ENCODE results near the gene PRKD2. TPM values are rescaled to one million over a fixed set of nuclear protein-coding genes. Genes with fewer than 3 reads are reported as not detected.

The PRKD2 gene
- total and polyA plus RNA-seq, 2 of the 8 experiments (the other 6 are each of a cell fraction or from before 2014, with no cell fraction given), result 24.4 to 63.8 TPM

- peaks cover 0 to 3% (median 0%) of the 10 kb centered on the region in 4 experiments; a peak in 4 of 7 replicates for H3K4me1 ChIP-seq (replicated peaks in 1 of 4; ENCODE audit: control insufficient read depth in 3 of 4, insufficient read depth in 4 of 4, low read length in 3 of 4)
- DNase-seq (ENCODE audit: low read depth in 1 of 2, low spot score in 2 of 2), result no peak
- H2BK5ac ChIP-seq (ENCODE audit: low read depth, low read length), result no peak overlapping the region
- H2BK120ac ChIP-seq (replicated peaks; ENCODE audit: low read depth, low read length), result no peak overlapping the region
- H3K18ac ChIP-seq (ENCODE audit: extremely low read depth, low read length), result no peak overlapping the region
- ChIA-PET CTCF (ENCODE audit: partially characterized antibody) (interaction anchor here (1.0 to 15.8 kb wide), 5 partner anchors 14 to 43 kb away, joined by 4 to 188 read pairs (median 46); no protein-coding TSS in a partner anchor), POLR2A (ENCODE audit: partially characterized antibody) (interaction anchor here (1.1 to 3.3 kb wide), 2 partner anchors 11 to 16 kb away, joined by 3 to 12 read pairs; partner anchors contain the start of gene PRKD2)
- WGBS, 2 experiments (ENCODE audit: extremely low coverage in 1 of 2, insufficient coverage in 1 of 2, insufficient read length in 1 of 2, insufficient replicate concordance in 2 of 2, low coverage in 1 of 2, low lambda C conversion rate in 2 of 2, missing lambda C conversion rate in 1 of 2), result 92% methylated on average over 11 of the region's 14 CpGs; no CpG with 5 or more reads in 1 of the 2 experiments
- peaks cover 23 to 49% of the 10 kb centered on the region in 2 experiments for H4K20me1 ChIP-seq (replicated peaks in 1 of 2; ENCODE audit: control insufficient read depth in 1 of 2, insufficient read depth in 2 of 2, low read length in 2 of 2)
- no peaks in the 10 kb centered on the region for H3K23me2 ChIP-seq (ENCODE audit: low read depth, low read length)
- H3K79me2 ChIP-seq (ENCODE audit: control insufficient read depth in 1 of 2, insufficient read depth in 2 of 2, low read length in 2 of 2), result peaks cover 0 to 9% of the 10 kb centered on the region in 2 experiments; a peak in 1 of 4 replicates
- H3K4me2 ChIP-seq (ENCODE audit: insufficient read depth in 1 of 2, low read depth in 2 of 2, low read length in 2 of 2), result no peak overlapping the region
- no peak overlapping the region for H3K9ac ChIP-seq (replicated peaks in 1 of 4; ENCODE audit: extremely low read depth in 1 of 4, low read depth in 3 of 4, low read length in 3 of 4)
- no peak overlapping the region for H2BK15ac ChIP-seq (ENCODE audit: low read length)
- H3K4ac ChIP-seq (replicated peaks; ENCODE audit: insufficient read length, low read depth, low read length), result no peak overlapping the region
- H3K27me3 ChIP-seq (replicated peaks in 1 of 4; ENCODE audit: control insufficient read depth in 3 of 4, extremely low read depth in 1 of 4, insufficient read depth in 3 of 4, low read length in 3 of 4), result no peaks in the 10 kb centered on the region
- H2AK5ac ChIP-seq (ENCODE audit: low read depth, low read length), result no peak overlapping the region
- no peak overlapping the region for H3K23ac ChIP-seq (ENCODE audit: insufficient read length)
- H4K91ac ChIP-seq (replicated peaks; ENCODE audit: insufficient read length, low read length), result no peak overlapping the region
- H4K5ac ChIP-seq (ENCODE audit: insufficient read length, low read depth, low read length), result no peak overlapping the region
- H3K79me1 ChIP-seq (ENCODE audit: low read depth, low read length), result peaks cover 8% of the 10 kb centered on the region
- no peak overlapping the region for H3K14ac ChIP-seq (ENCODE audit: insufficient read length)
- H3K9me3 ChIP-seq (ENCODE audit: insufficient read depth in 2 of 2, low read depth in 1 of 2, low read length in 1 of 2), result no peaks in the 10 kb centered on the region
- H2BK12ac ChIP-seq (ENCODE audit: low read depth, low read length), result no peak overlapping the region
- H3K4me3 ChIP-seq (ENCODE audit: extremely low read depth in 1 of 4, insufficient read depth in 2 of 4, low read depth in 3 of 4, low read length in 4 of 4), result no peak overlapping the region
- peak overlapping the region; percentile 32; the same call in 1 of the 2 replicates for H3K27ac ChIP-seq (ENCODE audit: low read depth, low read length)
- no peak overlapping the region for H3K56ac ChIP-seq (replicated peaks; ENCODE audit: insufficient read length, low read depth, low read length)
- H2BK20ac ChIP-seq (ENCODE audit: low read length), result no peak overlapping the region
- H4K8ac ChIP-seq (ENCODE audit: extremely low read depth, insufficient read depth, low read length), result peak overlapping the region; percentile 75; the same call in 1 of the 2 replicates
- no peak for FAIRE-seq
- H3K36me3 ChIP-seq (ENCODE audit: control insufficient read depth in 2 of 4, insufficient read depth in 4 of 4, low read length in 3 of 4), result peaks cover 35 to 75% (median 64%) of the 10 kb centered on the region in 4 experiments
- H2AFZ ChIP-seq (ENCODE audit: low read length), result no peak overlapping the region
Observed at GRCh38 chr19:46726971-46727501, 10.1 kb upstream of the PRKD2 start.

Measured in H1 (cell line).